A673 (cell line): ENCODE data around the gene CRYBB1. TPM values are rescaled to one million over a fixed set of nuclear protein-coding genes. Genes with fewer than 3 reads are reported as not detected.

Experiments
- BruUV-seq: library from RNA; stranded (reverse); fragments of 400-500 nt; replicated peaks from 2 replicates; lab custom pipeline; 2021; lab: Mats Ljungman, UMichigan
- CTCF ChIA-PET: fragments of 300-600 bp; sonication (Branson Sonifier 250); formaldehyde crosslinking; loops from one replicate; lab custom pipeline; 2022; ENCODE audit warnings: antibody characterized with exemption; lab: Charles Lee
- POLR2A ChIA-PET: fragments of 300-600 bp; sonication (Branson Sonifier 250); formaldehyde crosslinking; loops from one replicate; lab custom pipeline; 2022; ENCODE audit warnings: antibody characterized with exemption; ENCODE audit not compliant: low non-redundant PET; lab: Charles Lee
- DNase-seq: peaks from one replicate; pipeline ENCODE4 v3.0.0-alpha.2; 2015; ENCODE audit warnings: low spot score
- H3K27ac ChIP-seq: fragments of 200-600 bp; sonication (generic); 2 replicates; pipeline ENCODE4 v1.5.1; 2016; ENCODE audit warnings: mixed run types, low read depth, mild to moderate bottlenecking, mixed read lengths, antibody characterized with exemption, low read length; ENCODE audit not compliant: poor library complexity, severe bottlenecking
- H3K27me3 ChIP-seq: fragments of 200-600 bp; sonication (generic); replicated peaks from 2 replicates; pipeline ENCODE4 v1.6.1; 2017; ENCODE audit warnings: mixed run types, low read depth, mild to moderate bottlenecking, mixed read lengths, antibody characterized with exemption, low read length; ENCODE audit not compliant: insufficient read depth, poor library complexity
- H3K36me3 ChIP-seq: fragments of 200-600 bp; sonication (generic); 2 replicates; pipeline ENCODE4 v1.6.1; 2016; ENCODE audit warnings: mixed run types, mild to moderate bottlenecking, mixed read lengths, antibody characterized with exemption, low read length; ENCODE audit not compliant: insufficient read depth, poor library complexity, severe bottlenecking
- H3K4me1 ChIP-seq: fragments of 200-600 bp; sonication (generic); 2 replicates; pipeline ENCODE4 v1.6.1; 2017; ENCODE audit warnings: mixed run types, mild to moderate bottlenecking, mixed read lengths, antibody characterized with exemption, low read length; ENCODE audit not compliant: insufficient read depth, poor library complexity, severe bottlenecking
- H3K4me3 ChIP-seq: fragments of 200-600 bp; sonication (generic); 2 replicates; pipeline ENCODE4 v1.5.1; 2016; ENCODE audit warnings: low read depth, mixed run types, mild to moderate bottlenecking, mixed read lengths, low read length; ENCODE audit not compliant: poor library complexity, severe bottlenecking
- H3K9me3 ChIP-seq: fragments of 200-600 bp; sonication (generic); 2 replicates; pipeline ENCODE4 v1.6.1; 2016; ENCODE audit warnings: mixed run types, low read depth, mild to moderate bottlenecking, mixed read lengths, antibody characterized with exemption, low read length; ENCODE audit not compliant: poor library complexity, severe bottlenecking
- CTCF ChIP-seq: fragments of 300-800, 200-600 bp; sonication (generic); conservative IDR thresholded peaks from 2 replicates; pipeline ENCODE4 v1.5.1; 2017; ENCODE audit warnings: low read depth, mild to moderate bottlenecking, antibody characterized with exemption, low read length, moderate library complexity, mixed read lengths
- EZH2 ChIP-seq: fragments of 200-600 bp; sonication (generic); IDR thresholded peaks from 2 replicates; pipeline ENCODE4 v1.6.1; 2017; ENCODE audit warnings: borderline replicate concordance, low read depth, mild to moderate bottlenecking, mixed read lengths, antibody characterized with exemption, low read length; ENCODE audit not compliant: poor library complexity, severe bottlenecking
- intact Hi-C: fragments of 100-400 bp; cut with micrococcal nuclease; formaldehyde crosslinking; loops from one replicate; pipeline ENCODE4 v1.10.0; 2022; ENCODE audit not compliant: unreplicated experiment
- total RNA-seq: library from RNA; stranded (reverse); gene quantifications from 2 replicates; pipeline ENCODE4 v1.2.3, GENCODE V29; 2021

Gene CRYBB1
- total RNA-seq, 1 experiment from 2014 or later = not detected

GRCh38 chr22:26610072-26610958, 7.5 kb downstream of the CRYBB1 start:
- Histone ChIP-seq H3K27me3 (no peaks in the 10 kb centered on the region), H3K4me1 (no peaks in the 10 kb centered on the region), H3K27ac (no peak overlapping the region), H3K9me3 (no peaks in the 10 kb centered on the region), H3K4me3 (no peak overlapping the region), H3K36me3 (no peaks in the 10 kb centered on the region)
- no TSS peak for BruUV-seq
- TF ChIP-seq EZH2 = no peak
- no peak for TF ChIP-seq CTCF
- intact Hi-C loops = no loop called here
- POLR2A ChIA-PET = no interaction called here
- CTCF ChIA-PET = no interaction called here
- peak; percentile 18 for DNase-seq

GRCh38 chr22:26609287-26609686, 8.5 kb downstream of the CRYBB1 start:
- intact Hi-C loops = no loop called here
- Histone ChIP-seq H3K9me3 (no peaks in the 10 kb centered on the region), H3K27ac (no peak overlapping the region), H3K36me3 (no peaks in the 10 kb centered on the region), H3K4me3 (no peak overlapping the region), H3K27me3 (no peaks in the 10 kb centered on the region), H3K4me1 (no peaks in the 10 kb centered on the region)
- no TSS peak for BruUV-seq
- POLR2A ChIA-PET = no interaction called here
- no peak for TF ChIP-seq CTCF
- TF ChIP-seq EZH2 = no peak
- CTCF ChIA-PET = no interaction called here
- no peak for DNase-seq

- ChIA-PET CTCF (interaction anchor here (0.7 kb wide), 1 partner anchor 17 kb away, joined by 4 read pairs; no protein-coding TSS in a partner anchor), POLR2A (no interaction called here)
- TF ChIP-seq CTCF (no peak), EZH2 (no peak)
Measured at GRCh38 chr22:26608129-26608528, 9.7 kb downstream of the CRYBB1 start.

More at GRCh38 chr22:26608129-26608528, 9.7 kb downstream of the CRYBB1 start:
- no peak for DNase-seq
- intact Hi-C loops = no loop called here
- no TSS peak for BruUV-seq
- no peaks in the 10 kb centered on the region for H3K4me1 ChIP-seq
- no peaks in the 10 kb centered on the region for H3K9me3 ChIP-seq
- H3K4me3 ChIP-seq = no peak overlapping the region
- no peaks in the 10 kb centered on the region for H3K36me3 ChIP-seq
- H3K27me3 ChIP-seq = no peaks in the 10 kb centered on the region
- H3K27ac ChIP-seq = no peak overlapping the region
